GM18508 (cell line): ENCODE results near the gene COL5A2.

ENCODE experiments used
- ATAC-seq: cut with Tn5 transposase; IDR thresholded peaks from one replicate; pipeline ENCODE4 v1.9.1; 2021; ENCODE audit warnings: moderate number of reproducible peaks; ENCODE audit not compliant: insufficient read depth, unreplicated experiment

The COL5A2 gene

GRCh38 chr2:189013031-189013430, 166.5 kb downstream of the COL5A2 start:
- no peak for ATAC-seq

- ATAC-seq: no peak
These were observed 167.2 kb downstream of the COL5A2 start for GRCh38 chr2:189012351-189012750.

DNA sequence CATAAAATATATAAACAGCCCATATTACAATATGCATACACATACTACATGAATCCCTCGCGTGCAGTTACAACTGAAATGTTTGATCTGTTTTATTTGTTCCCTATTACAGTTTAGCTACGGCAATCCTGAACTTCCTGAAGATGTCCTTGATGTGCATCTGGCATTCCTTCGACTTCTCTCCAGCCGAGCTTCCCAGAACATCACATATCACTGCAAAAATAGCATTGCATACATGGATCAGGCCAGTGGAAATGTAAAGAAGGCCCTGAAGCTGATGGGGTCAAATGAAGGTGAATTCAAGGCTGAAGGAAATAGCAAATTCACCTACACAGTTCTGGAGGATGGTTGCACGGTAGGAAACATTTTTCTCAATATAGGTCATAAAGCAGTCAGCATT, 169.0 kb downstream of the COL5A2 start:
- no peak for ATAC-seq

- no peak for ATAC-seq
These were observed 170.9 kb downstream of the COL5A2 start for GRCh38 chr2:189008555-189009262.

- ATAC-seq: no peak
These were observed 177.5 kb downstream of the COL5A2 start for GRCh38 chr2:189002079-189002478.

GRCh38 chr2:189000221-189000620, 179.3 kb downstream of the COL5A2 start:
- ATAC-seq: no peak

GRCh38 chr2:188997263-188997662, 182.3 kb downstream of the COL5A2 start:
- ATAC-seq: no peak

- ATAC-seq: no peak
These were observed 186.3 kb downstream of the COL5A2 start for GRCh38 chr2:188993247-188993646.

GRCh38 chr2:188986839-188987238, 192.7 kb downstream of the COL5A2 start:
- ATAC-seq: no peak

DNA sequence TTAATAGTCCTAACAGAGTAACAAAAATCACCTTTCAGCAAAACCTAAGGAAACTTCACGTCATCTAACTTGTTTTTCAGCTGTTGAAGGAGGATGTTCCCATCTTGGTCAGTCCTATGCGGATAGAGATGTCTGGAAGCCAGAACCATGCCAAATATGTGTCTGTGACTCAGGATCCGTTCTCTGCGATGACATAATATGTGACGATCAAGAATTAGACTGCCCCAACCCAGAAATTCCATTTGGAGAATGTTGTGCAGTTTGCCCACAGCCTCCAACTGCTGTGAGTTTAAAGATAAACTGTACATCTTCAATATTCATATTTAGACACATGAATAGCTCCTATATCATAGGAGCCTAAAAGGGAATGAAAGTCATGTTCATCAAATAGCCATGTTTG, 194.9 kb downstream of the COL5A2 start:
- ATAC-seq: no peak

DNA sequence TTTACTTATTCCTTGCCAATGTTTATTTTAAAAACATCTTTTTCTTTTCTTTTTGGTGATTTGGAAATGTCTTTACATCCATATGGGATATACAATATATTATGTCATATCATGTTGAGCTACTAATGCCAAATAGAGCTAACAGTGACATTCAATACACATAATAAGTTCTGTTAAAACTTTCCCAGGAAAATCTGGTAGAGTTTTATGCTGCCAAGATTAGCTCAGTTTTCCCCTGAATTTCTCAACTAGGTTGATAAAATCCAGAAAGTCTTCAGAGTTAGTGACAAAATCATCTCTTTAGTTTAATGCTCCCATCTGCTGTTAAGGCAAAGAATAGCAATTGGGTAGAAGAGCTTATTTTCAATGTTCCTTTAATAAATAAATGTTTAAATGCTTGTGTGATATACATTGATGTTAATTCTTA, 195.5 kb downstream of the COL5A2 start:
- ATAC-seq: no peak

DNA sequence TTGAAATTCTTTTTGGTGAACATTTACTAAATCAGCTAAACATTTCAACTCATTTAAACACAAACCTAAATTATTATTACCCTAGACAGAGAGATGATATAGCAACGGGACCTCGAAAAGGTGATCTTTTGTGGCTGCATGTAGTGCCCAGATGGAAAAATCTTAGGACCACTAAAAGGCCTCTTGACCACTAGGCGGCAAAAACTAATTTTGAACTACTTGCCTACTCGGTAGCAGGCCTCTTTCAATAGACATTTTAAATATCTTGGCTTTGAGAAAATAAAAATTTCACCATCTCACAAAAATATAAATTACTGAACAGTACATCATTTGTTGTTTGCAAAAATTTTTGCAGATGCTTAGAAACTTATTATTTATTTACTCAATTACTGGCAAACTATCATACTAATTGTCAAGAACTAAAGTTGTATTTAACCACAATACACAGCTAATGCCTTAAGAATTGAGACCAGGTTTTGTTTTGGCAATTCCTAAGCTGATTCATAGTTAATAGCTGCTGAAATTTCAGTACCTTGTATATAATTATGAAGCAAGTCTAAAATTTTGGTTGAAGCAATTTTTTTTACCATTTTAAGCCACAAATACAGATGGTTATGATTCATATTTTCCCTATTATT, 196.0 kb downstream of the COL5A2 start:
- no peak for ATAC-seq
